Measurements from ENCODE around the gene CYGB. TPM values are rescaled to one million over a fixed set of nuclear protein-coding genes. Genes with fewer than 3 reads are reported as not detected.
A peak's percentile ranks its signal among the peaks of the same experiment; 100 is the strongest.

The CYGB gene
- total and polyA plus RNA-seq, 2 of the 13 experiments (the other 11 are each of a cell fraction or from before 2014, with no cell fraction given) = 18.9 to 27.1 TPM

DNA sequence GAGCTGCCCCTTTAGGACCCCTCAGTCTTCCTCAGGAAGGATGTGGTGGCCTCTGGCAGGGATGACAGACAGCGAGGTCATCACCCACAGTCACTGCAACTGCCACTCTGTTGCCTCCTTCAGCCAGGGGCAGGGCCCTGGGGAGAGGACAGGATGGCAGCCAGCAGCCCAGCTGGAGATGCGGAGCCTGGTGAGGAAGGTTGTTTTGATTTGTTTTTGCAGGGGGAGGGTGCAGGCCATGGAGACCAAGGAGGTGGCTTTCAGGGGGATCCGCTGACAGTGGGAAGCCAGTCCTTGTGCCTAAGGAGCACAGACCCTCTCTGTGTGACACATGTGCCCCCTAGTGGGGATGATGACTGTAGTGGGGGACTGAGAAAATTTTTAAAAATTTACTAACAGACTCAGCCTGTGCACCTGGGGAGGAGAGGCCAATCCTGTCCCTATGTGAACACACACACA lies 9.7 kb upstream of the CYGB start (continued):
- TF ChIP-seq, protein P1, sequence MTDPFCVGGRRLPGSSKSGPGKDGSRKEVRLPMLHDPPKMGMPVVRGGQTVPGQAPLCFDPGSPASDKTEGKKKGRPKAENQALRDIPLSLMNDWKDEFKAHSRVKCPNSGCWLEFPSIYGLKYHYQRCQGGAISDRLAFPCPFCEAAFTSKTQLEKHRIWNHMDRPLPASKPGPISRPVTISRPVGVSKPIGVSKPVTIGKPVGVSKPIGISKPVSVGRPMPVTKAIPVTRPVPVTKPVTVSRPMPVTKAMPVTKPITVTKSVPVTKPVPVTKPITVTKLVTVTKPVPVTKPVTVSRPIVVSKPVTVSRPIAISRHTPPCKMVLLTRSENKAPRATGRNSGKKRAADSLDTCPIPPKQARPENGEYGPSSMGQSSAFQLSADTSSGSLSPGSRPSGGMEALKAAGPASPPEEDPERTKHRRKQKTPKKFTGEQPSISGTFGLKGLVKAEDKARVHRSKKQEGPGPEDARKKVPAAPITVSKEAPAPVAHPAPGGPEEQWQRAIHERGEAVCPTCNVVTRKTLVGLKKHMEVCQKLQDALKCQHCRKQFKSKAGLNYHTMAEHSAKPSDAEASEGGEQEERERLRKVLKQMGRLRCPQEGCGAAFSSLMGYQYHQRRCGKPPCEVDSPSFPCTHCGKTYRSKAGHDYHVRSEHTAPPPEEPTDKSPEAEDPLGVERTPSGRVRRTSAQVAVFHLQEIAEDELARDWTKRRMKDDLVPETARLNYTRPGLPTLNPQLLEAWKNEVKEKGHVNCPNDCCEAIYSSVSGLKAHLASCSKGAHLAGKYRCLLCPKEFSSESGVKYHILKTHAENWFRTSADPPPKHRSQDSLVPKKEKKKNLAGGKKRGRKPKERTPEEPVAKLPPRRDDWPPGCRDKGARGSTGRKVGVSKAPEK (CRISPR knock-in tag; IDR thresholded peaks at IDR 0.05; ENCODE audit: borderline replicate concordance) = no peak
- no peak for TF ChIP-seq ZBTB20 (CRISPR knock-in tag; IDR thresholded peaks at IDR 0.05; ENCODE audit: borderline replicate concordance, low read depth)
- no peak for TF ChIP-seq DMAP1 (CRISPR knock-in tag; IDR thresholded peaks at IDR 0.05)
- TF ChIP-seq, protein P2, sequence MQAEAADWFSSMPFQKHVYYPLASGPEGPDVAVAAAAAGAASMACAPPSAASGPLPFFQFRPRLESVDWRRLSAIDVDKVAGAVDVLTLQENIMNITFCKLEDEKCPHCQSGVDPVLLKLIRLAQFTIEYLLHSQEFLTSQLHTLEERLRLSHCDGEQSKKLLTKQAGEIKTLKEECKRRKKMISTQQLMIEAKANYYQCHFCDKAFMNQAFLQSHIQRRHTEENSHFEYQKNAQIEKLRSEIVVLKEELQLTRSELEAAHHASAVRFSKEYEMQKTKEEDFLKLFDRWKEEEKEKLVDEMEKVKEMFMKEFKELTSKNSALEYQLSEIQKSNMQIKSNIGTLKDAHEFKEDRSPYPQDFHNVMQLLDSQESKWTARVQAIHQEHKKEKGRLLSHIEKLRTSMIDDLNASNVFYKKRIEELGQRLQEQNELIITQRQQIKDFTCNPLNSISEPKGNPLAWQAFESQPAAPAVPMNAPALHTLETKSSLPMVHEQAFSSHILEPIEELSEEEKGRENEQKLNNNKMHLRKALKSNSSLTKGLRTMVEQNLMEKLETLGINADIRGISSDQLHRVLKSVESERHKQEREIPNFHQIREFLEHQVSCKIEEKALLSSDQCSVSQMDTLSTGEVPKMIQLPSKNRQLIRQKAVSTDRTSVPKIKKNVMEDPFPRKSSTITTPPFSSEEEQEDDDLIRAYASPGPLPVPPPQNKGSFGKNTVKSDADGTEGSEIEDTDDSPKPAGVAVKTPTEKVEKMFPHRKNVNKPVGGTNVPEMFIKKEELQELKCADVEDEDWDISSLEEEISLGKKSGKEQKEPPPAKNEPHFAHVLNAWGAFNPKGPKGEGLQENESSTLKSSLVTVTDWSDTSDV (CRISPR knock-in tag; IDR thresholded peaks at IDR 0.05) = no peak
- TF ChIP-seq CBX5 (CRISPR knock-in tag; IDR thresholded peaks at IDR 0.05; ENCODE audit: borderline replicate concordance) = 0 out of 2 replicates have a peak, but pooled peaks have one; percentile 21
- TF ChIP-seq IRX3 (CRISPR knock-in tag; IDR thresholded peaks at IDR 0.05; ENCODE audit: borderline replicate concordance, low read depth) = 0 out of 2 replicates have a peak, but pooled peaks have one; percentile 42
- TF ChIP-seq MTA1 (CRISPR knock-in tag; IDR thresholded peaks at IDR 0.05; ENCODE audit: borderline replicate concordance) = peak; percentile 73; the same call in 1 of the 2 replicates
- no peak for TF ChIP-seq ZNF510 (CRISPR knock-in tag; IDR thresholded peaks at IDR 0.05; ENCODE audit: low read depth)
- TF ChIP-seq, protein P3, sequence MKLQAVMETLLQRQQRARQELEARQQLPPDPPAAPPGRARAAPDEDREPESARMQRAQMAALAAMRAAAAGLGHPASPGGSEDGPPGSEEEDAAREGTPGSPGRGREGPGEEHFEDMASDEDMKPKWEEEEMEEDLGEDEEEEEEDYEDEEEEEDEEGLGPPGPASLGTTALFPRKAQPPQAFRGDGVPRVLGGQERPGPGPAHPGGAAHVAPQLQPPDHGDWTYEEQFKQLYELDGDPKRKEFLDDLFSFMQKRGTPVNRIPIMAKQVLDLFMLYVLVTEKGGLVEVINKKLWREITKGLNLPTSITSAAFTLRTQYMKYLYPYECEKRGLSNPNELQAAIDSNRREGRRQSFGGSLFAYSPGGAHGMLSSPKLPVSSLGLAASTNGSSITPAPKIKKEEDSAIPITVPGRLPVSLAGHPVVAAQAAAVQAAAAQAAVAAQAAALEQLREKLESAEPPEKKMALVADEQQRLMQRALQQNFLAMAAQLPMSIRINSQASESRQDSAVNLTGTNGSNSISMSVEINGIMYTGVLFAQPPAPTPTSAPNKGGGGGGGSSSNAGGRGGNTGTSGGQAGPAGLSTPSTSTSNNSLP (IDR thresholded peaks at IDR 0.05; ENCODE audit: low read depth, low read length) = no peak
- TF ChIP-seq, protein P4, sequence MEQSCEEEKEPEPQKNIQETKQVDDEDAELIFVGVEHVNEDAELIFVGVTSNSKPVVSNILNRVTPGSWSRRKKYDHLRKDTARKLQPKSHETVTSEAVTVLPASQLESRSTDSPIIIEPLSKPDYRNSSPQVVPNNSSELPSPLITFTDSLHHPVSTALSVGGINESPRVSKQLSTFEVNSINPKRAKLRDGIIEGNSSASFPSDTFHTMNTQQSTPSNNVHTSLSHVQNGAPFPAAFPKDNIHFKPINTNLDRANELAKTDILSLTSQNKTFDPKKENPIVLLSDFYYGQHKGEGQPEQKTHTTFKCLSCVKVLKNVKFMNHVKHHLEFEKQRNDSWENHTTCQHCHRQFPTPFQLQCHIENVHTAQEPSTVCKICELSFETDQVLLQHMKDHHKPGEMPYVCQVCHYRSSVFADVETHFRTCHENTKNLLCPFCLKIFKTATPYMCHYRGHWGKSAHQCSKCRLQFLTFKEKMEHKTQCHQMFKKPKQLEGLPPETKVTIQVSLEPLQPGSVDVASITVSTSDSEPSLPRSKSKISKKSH (CRISPR knock-in tag; IDR thresholded peaks at IDR 0.05; ENCODE audit: borderline replicate concordance) = peak; percentile 35; the same call in 1 of the 2 replicates
- no peak; the same call in 1 of the 2 replicates for TF ChIP-seq ZC3H13 (CRISPR knock-in tag; IDR thresholded peaks at IDR 0.05)
- 0 out of 2 replicates have a peak, but pooled peaks have one; percentile 63 for TF ChIP-seq ZNF124 (CRISPR knock-in tag; IDR thresholded peaks at IDR 0.05)
- 0 out of 2 replicates have a peak, but pooled peaks have one; percentile 67 for TF ChIP-seq NRL (CRISPR knock-in tag; IDR thresholded peaks at IDR 0.05; ENCODE audit: borderline replicate concordance)
- TF ChIP-seq, protein P5, sequence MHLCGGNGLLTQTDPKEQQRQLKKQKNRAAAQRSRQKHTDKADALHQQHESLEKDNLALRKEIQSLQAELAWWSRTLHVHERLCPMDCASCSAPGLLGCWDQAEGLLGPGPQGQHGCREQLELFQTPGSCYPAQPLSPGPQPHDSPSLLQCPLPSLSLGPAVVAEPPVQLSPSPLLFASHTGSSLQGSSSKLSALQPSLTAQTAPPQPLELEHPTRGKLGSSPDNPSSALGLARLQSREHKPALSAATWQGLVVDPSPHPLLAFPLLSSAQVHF (CRISPR knock-in tag; IDR thresholded peaks at IDR 0.05) = no peak
- TF ChIP-seq ZNF724P (CRISPR knock-in tag; IDR thresholded peaks at IDR 0.05; ENCODE audit: borderline replicate concordance) = peak; percentile 48; the same call in 1 of the 2 replicates
- TF ChIP-seq MYNN (CRISPR knock-in tag; IDR thresholded peaks at IDR 0.05; ENCODE audit: low read depth) = 0 out of 2 replicates have a peak, but pooled peaks have one; percentile 39
- TF ChIP-seq ADNP (CRISPR knock-in tag; IDR thresholded peaks at IDR 0.05) = no peak
- TF ChIP-seq, protein P6, sequence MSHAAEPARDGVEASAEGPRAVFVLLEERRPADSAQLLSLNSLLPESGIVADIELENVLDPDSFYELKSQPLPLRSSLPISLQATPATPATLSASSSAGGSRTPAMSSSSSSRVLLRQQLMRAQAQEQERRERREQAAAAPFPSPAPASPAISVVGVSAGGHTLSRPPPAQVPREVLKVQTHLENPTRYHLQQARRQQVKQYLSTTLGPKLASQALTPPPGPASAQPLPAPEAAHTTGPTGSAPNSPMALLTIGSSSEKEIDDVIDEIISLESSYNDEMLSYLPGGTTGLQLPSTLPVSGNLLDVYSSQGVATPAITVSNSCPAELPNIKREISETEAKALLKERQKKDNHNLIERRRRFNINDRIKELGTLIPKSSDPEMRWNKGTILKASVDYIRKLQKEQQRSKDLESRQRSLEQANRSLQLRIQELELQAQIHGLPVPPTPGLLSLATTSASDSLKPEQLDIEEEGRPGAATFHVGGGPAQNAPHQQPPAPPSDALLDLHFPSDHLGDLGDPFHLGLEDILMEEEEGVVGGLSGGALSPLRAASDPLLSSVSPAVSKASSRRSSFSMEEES (CRISPR knock-in tag; IDR thresholded peaks at IDR 0.05) = 0 out of 2 replicates have a peak, but pooled peaks have one; percentile 32
